Kidney (tissue), 14 donors: Measurements from ENCODE around the gene BAG5. TPM values are rescaled to one million over a fixed set of nuclear protein-coding genes. Genes with fewer than 3 reads are reported as not detected.
A peak's percentile ranks its signal among the peaks of the same experiment; 100 is the strongest.

ENCODE experiments used
- DNase-seq, 5 donors: peaks; one replicate each; pipeline ENCODE4 v3.0.0-alpha.2; 2013 to 2020
- FAIRE-seq: peaks from 2 replicates; lab custom pipeline; 2012; peaks lifted over from hg19 to GRCh38; lab: Jason Lieb, UNC
- H3K27ac ChIP-seq, 2 donors: one replicate each; pipeline ENCODE4 v1.7.0; 2013; ENCODE audit warnings: low read depth in 2 of 2, low read length in 2 of 2, inconsistent platforms in 1 of 2
- H3K27me3 ChIP-seq: one replicate; pipeline ENCODE4 v1.7.1; 2013; ENCODE audit warnings: low read length, inconsistent platforms; ENCODE audit not compliant: control insufficient read depth, insufficient read depth
- H3K36me3 ChIP-seq, 3 donors: one replicate each; pipeline versions ENCODE4 v1.7.0 to v1.7.1; 2013; ENCODE audit warnings: low read length in 3 of 3, control low read depth in 1 of 3, inconsistent platforms in 1 of 3; ENCODE audit not compliant: insufficient read depth in 3 of 3, control insufficient read depth in 2 of 3
- H3K4me1 ChIP-seq, 3 donors: one replicate each; pipeline versions ENCODE4 v1.7.0 to v1.7.1; 2013; ENCODE audit warnings: low read length in 3 of 3, inconsistent platforms in 1 of 3, low read depth in 1 of 3; ENCODE audit not compliant: control insufficient read depth in 2 of 3, insufficient read depth in 2 of 3
- H3K4me3 ChIP-seq, 3 donors: one replicate each; pipeline versions ENCODE4 v1.7.0 to v1.8.1; 2013; ENCODE audit warnings: low read length in 3 of 3, control low read depth in 1 of 3, inconsistent platforms in 1 of 3
- H3K9ac ChIP-seq, 3 donors: one replicate each; pipeline versions ENCODE4 v1.7.0 to v1.7.1; 2013; ENCODE audit warnings: low read length in 3 of 3, control low read depth in 1 of 3, inconsistent platforms in 1 of 3
- H3K9me3 ChIP-seq, 3 donors: one replicate each; pipeline versions ENCODE4 v1.7.0 to v1.7.1; 2013; ENCODE audit warnings: low read length in 3 of 3, control low read depth in 1 of 3, inconsistent platforms in 1 of 3; ENCODE audit not compliant: control insufficient read depth in 2 of 3, insufficient read depth in 1 of 3
- intact Hi-C: fragments of 100-400 bp; cut with DNase I; formaldehyde crosslinking; loops from one replicate; pipeline ENCODE4 v1.11.1; 2022
- polyA plus RNA-seq: library from polyadenylated mRNA; stranded (reverse); fragments of 350-450 nt; fragmentation: Illumina TruSeq; extraction: RNeasy Lipid Tissue Mini Kit (QIAGEN cat#74804); gene quantifications from one replicate; pipeline ENCODE4 v1.2.3, GENCODE V29; 2014; ENCODE audit warnings: low read depth, low replicate concordance; ENCODE audit not compliant: insufficient read depth
- total RNA-seq: library from RNA; stranded (reverse); fragmentation: NEBNext Ultra II Directional; extraction: Animal tissue kit (Norgen Biotek cat#: 25700); gene quantifications from one replicate; pipeline ENCODE4 v1.2.1, GENCODE V29; 2021
- TF ChIP-seq, protein P1 (sequence below): IDR thresholded peaks from 3 replicates; pipeline ENCODE4 v1.5.1; 2012; ENCODE audit warnings: mild to moderate bottlenecking, moderate library complexity, borderline replicate concordance; ENCODE audit not compliant: insufficient read depth; ENCODE audit errors: extremely low read depth
- donor health status: control.
- donor health status: control.
- donor health status: control.
- donor health status: control.
- donor health status: control.
- donor health status: DM: yes; HTN: yes; CAD: no.
- donor health status: Normal renal cell carcinoma (clear cell type).

BAG5 gene
- total and polyA plus RNA-seq, 2 donors from 2014 or later: 17.1 to 64.5 TPM

DNA sequence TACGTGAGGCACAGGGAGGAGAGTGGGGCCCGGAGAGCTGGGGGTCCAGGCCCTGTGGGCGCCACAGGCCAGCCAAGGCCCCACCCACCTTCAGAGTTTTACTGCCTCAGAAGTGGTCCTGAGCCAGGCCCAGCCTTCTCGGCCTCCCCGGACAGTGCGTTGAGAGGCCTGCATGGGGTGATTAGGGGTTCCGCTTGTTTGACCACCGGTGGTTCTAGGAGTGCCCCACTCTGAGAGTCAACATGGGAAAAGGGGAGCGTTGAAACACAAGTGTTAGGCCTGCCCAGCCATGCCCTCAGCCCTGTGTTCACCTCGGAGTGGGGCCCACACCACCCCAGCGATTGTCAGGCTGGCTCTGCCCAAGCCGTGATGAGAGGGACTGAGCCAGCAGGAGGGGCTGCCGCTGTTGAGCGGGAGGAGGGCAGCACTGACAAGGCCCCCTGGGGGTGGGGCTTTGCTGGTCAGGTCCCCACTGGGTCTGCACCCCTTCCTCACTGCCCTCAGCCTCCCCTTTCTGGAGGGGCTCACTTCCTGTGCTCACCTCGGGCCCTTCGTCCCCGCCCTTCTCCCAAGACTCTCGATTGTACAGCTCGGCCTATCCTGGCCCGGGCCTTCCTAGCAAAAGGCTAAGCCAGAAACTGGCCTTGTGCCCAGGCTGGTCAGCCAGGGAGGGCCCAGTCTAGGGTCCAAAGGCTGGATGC, 44.6 kb downstream of the BAG5 start:
- Histone ChIP-seq H3K4me3 (no peak overlapping the region), H3K4me1 (peaks cover 2 to 30% (median 18%) of the 10 kb centered on the region in 3 donors), H3K27me3 (no peaks in the 10 kb centered on the region), H3K9ac (peak overlapping the region in 2 of 3 donors; percentile 41 to 51), H3K27ac (peak overlapping the region in 1 of 2 donors; percentile 80), H3K9me3 (no peaks in the 10 kb centered on the region), H3K36me3 (no peaks in the 10 kb centered on the region)
- TF ChIP-seq, protein P1, sequence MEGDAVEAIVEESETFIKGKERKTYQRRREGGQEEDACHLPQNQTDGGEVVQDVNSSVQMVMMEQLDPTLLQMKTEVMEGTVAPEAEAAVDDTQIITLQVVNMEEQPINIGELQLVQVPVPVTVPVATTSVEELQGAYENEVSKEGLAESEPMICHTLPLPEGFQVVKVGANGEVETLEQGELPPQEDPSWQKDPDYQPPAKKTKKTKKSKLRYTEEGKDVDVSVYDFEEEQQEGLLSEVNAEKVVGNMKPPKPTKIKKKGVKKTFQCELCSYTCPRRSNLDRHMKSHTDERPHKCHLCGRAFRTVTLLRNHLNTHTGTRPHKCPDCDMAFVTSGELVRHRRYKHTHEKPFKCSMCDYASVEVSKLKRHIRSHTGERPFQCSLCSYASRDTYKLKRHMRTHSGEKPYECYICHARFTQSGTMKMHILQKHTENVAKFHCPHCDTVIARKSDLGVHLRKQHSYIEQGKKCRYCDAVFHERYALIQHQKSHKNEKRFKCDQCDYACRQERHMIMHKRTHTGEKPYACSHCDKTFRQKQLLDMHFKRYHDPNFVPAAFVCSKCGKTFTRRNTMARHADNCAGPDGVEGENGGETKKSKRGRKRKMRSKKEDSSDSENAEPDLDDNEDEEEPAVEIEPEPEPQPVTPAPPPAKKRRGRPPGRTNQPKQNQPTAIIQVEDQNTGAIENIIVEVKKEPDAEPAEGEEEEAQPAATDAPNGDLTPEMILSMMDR: no peak
- FAIRE-seq: no peak
- intact Hi-C loops: no loop called here
- DNase-seq: peak in 2 of 5 donors; percentile 78 to 83

DNA sequence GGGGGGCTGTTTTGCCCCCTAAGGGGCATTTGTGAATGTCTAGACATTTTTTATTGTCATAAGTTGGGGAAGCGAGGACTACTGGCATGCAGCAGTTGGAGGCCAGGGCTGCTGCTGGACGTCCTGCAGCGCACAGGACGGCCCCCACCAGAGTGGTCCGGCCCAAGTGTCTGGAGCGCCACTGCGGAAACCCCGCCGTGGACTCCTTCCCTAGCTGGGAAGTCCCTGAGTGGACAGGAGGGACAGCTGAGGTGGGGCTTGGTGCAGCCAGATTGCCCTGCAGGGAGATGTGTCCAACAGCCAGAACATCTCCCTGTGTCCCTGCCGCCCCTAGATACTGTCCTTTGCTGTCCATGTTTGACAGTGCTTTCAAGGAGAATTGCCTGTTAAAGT, 45.3 kb downstream of the BAG5 start:
- FAIRE-seq: no peak
- Histone ChIP-seq H3K4me1 (peaks cover 2 to 36% (median 24%) of the 10 kb centered on the region in 3 donors), H3K9me3 (no peaks in the 10 kb centered on the region), H3K9ac (no peak overlapping the region), H3K27ac (no peak overlapping the region), H3K27me3 (no peaks in the 10 kb centered on the region), H3K36me3 (no peaks in the 10 kb centered on the region), H3K4me3 (no peak overlapping the region)
- peak in 1 of 5 donors; percentile 41 for DNase-seq
- intact Hi-C loops: no loop called here
- TF ChIP-seq, protein P1: no peak

DNA sequence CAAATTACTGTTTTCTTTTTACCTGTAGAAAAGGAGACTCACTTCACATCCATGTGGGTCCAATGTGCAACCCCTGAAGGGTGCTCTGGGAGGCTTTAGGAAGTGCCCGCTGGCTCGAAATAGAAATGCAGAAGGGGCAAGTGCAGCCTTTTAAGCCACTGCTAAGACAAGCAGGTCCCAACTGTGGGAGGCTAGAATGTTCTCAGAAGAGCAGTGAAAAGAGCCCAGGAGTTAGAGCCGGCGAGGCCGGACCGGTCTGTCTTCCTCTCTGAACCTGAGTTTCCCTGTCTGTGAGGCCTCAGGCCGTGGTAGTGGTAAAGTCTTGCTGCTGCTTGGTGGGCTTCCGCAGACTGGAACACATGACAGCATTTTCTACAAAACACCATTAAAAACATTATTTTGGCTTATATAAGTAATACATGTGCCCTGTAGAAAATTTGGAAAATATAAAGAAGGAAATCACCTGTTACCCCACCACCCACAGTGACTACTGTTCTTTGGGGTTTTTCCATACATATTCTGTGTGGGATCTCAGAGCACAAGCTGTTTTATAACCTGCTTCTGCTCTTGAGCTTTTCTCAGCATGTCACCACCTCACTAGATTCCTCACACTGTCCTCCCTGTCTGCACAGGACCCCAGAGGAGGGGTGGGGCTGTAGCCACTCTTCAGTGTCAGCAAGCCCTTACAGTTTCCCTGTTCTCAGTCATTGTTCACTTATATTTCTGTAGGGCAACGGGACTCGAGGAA, 45.9 kb downstream of the BAG5 start:
- Histone ChIP-seq H3K9me3 (no peaks in the 10 kb centered on the region), H3K27ac (no peak overlapping the region), H3K27me3 (no peaks in the 10 kb centered on the region), H3K4me1 (peaks cover 2 to 36% (median 24%) of the 10 kb centered on the region in 3 donors), H3K4me3 (no peak overlapping the region), H3K36me3 (no peaks in the 10 kb centered on the region), H3K9ac (no peak overlapping the region)
- peak in 1 of 5 donors; percentile 35 for DNase-seq
- intact Hi-C loops: no loop called here
- FAIRE-seq: no peak
- TF ChIP-seq, protein P1: no peak
